Measurements from ENCODE around the gene TBC1D22A. TPM values are rescaled to one million over a fixed set of nuclear protein-coding genes. Genes with fewer than 3 reads are reported as not detected.

TBC1D22A gene
- total RNA-seq, 3 donors from 2014 or later, result 19.0 to 23.6 (median 23.6) TPM

GRCh38 chr22:47000256-47000655, 237.8 kb downstream of the TBC1D22A start:
- Histone ChIP-seq H3K4me1 (no peaks in the 10 kb centered on the region), H3K36me3 (no peaks in the 10 kb centered on the region), H3K9me3 (no peaks in the 10 kb centered on the region), H3K27ac (no peak overlapping the region), H3K4me3 (no peak overlapping the region), H3K27me3 (no peaks in the 10 kb centered on the region)
- intact Hi-C loops (cut with DNase I; ENCODE audit: low total_unique reads), result no loop called here
- DNase-seq (ENCODE audit: low spot score in 2 of 2), result no peak
- TF ChIP-seq CTCF (IDR thresholded peaks at IDR 0.05), result no peak
- TF ChIP-seq POLR2A (IDR thresholded peaks at IDR 0.05), result no peak
- TF ChIP-seq POLR2AphosphoS5 (IDR thresholded peaks at IDR 0.05), result no peak

DNA sequence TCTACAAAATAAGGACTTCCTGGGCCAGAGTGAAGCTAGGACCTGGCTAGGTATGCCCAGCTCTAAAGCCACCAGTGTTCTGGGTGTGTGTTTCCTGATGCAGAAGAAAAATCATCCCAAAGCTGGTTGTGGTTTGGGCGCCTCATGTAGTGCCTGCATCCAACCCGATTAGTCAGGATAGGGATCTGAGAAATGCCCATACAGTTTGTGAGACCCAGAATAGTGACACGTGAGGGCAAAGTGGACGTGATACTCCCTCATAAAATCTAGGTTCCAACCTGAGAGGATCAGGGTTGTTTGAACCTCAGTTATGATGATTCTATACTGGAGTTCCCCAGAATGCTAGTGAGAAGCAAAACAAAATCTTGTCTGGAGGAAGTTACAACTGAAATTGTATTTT, 238.4 kb downstream of the TBC1D22A start:
- Histone ChIP-seq H3K4me1 (no peaks in the 10 kb centered on the region), H3K36me3 (no peaks in the 10 kb centered on the region), H3K9me3 (no peaks in the 10 kb centered on the region), H3K27me3 (no peaks in the 10 kb centered on the region), H3K27ac (no peak overlapping the region), H3K4me3 (no peak overlapping the region)
- intact Hi-C loops (cut with DNase I; ENCODE audit: low total_unique reads), result no loop called here
- no peak for TF ChIP-seq POLR2A (IDR thresholded peaks at IDR 0.05)
- no peak for TF ChIP-seq POLR2AphosphoS5 (IDR thresholded peaks at IDR 0.05)
- no peak for TF ChIP-seq CTCF (IDR thresholded peaks at IDR 0.05)
- DNase-seq (ENCODE audit: low spot score in 2 of 2), result no peak

- H3K36me3 ChIP-seq, result no peaks in the 10 kb centered on the region
- H3K27ac ChIP-seq, result no peak overlapping the region
- intact Hi-C loops (cut with DNase I; ENCODE audit: low total_unique reads), result no loop called here
- no peaks in the 10 kb centered on the region for H3K27me3 ChIP-seq
- H3K9me3 ChIP-seq, result no peaks in the 10 kb centered on the region
- TF ChIP-seq POLR2AphosphoS5 (IDR thresholded peaks at IDR 0.05) (no peak), CTCF (IDR thresholded peaks at IDR 0.05) (no peak), POLR2A (IDR thresholded peaks at IDR 0.05) (no peak)
- H3K4me1 ChIP-seq, result no peaks in the 10 kb centered on the region
- H3K4me3 ChIP-seq, result no peak overlapping the region
- DNase-seq (ENCODE audit: low spot score in 2 of 2), result no peak
Measured at GRCh38 chr22:47001288-47001687, 238.8 kb downstream of the TBC1D22A start.

GRCh38 chr22:47002692-47003091, 240.2 kb downstream of the TBC1D22A start:
- no peaks in the 10 kb centered on the region for H3K9me3 ChIP-seq
- H3K27me3 ChIP-seq, result no peaks in the 10 kb centered on the region
- H3K27ac ChIP-seq, result no peak overlapping the region
- intact Hi-C loops (cut with DNase I; ENCODE audit: low total_unique reads), result no loop called here
- H3K36me3 ChIP-seq, result no peaks in the 10 kb centered on the region
- no peaks in the 10 kb centered on the region for H3K4me1 ChIP-seq
- no peak for DNase-seq (ENCODE audit: low spot score in 2 of 2)
- H3K4me3 ChIP-seq, result no peak overlapping the region
- TF ChIP-seq CTCF (IDR thresholded peaks at IDR 0.05), result no peak
- no peak for TF ChIP-seq POLR2A (IDR thresholded peaks at IDR 0.05)
- TF ChIP-seq POLR2AphosphoS5 (IDR thresholded peaks at IDR 0.05), result no peak

- Histone ChIP-seq H3K9me3 (no peaks in the 10 kb centered on the region), H3K4me1 (no peaks in the 10 kb centered on the region), H3K4me3 (no peak overlapping the region), H3K27me3 (no peaks in the 10 kb centered on the region), H3K27ac (no peak overlapping the region), H3K36me3 (no peaks in the 10 kb centered on the region)
- intact Hi-C loops (cut with DNase I; ENCODE audit: low total_unique reads), result no loop called here
- TF ChIP-seq CTCF (IDR thresholded peaks at IDR 0.05) (no peak), POLR2A (IDR thresholded peaks at IDR 0.05) (no peak)
- DNase-seq (ENCODE audit: low spot score in 2 of 2), result no peak
Measured at GRCh38 chr22:47005506-47006408, 243.3 kb downstream of the TBC1D22A start.
